Neural progenitor cell (in vitro differentiated cells): Measurements from ENCODE around the gene PDE11A. TPM values are rescaled to one million over a fixed set of nuclear protein-coding genes. Genes with fewer than 3 reads are reported as not detected.
A peak's percentile ranks its signal among the peaks of the same experiment; 100 is the strongest.

Experiments
- DNase-seq: peaks from one replicate; pipeline ENCODE4 v3.0.0-alpha.2; 2016; ENCODE audit warnings: low spot score
- H2AFZ ChIP-seq: fragments of 200-600 bp; sonication (generic); replicated peaks from 2 replicates; pipeline ENCODE4 v1.6.1; 2016; ENCODE audit warnings: antibody characterized with exemption
- H3F3A ChIP-seq: fragments of 200-600 bp; sonication (generic); 2 replicates; pipeline ENCODE4 v1.6.1; 2016; ENCODE audit warnings: antibody characterized with exemption, low read depth
- H3K27ac ChIP-seq: fragments of 200-600 bp; sonication (generic); 2 replicates; pipeline ENCODE4 v1.5.1; 2016; ENCODE audit warnings: mild to moderate bottlenecking
- H3K27me3 ChIP-seq: fragments of 200-600 bp; sonication (generic); 2 replicates; pipeline ENCODE4 v1.6.1; 2016; ENCODE audit warnings: mild to moderate bottlenecking, moderate library complexity
- H3K36me3 ChIP-seq: fragments of 200-600 bp; sonication (generic); 2 replicates; pipeline ENCODE4 v1.5.1; 2016
- H3K4me1 ChIP-seq: fragments of 200-600 bp; sonication (generic); 2 replicates; pipeline ENCODE4 v1.6.1; 2016; ENCODE audit warnings: mixed run types
- H3K4me2 ChIP-seq: fragments of 200-600 bp; sonication (generic); 2 replicates; pipeline ENCODE4 v1.6.1; 2016
- H3K4me3 ChIP-seq: fragments of 200-600 bp; sonication (generic); 2 replicates; pipeline ENCODE4 v1.5.1; 2016
- H3K79me2 ChIP-seq: fragments of 200-600 bp; sonication (generic); 2 replicates; pipeline ENCODE4 v1.6.1; 2016; ENCODE audit warnings: low read depth
- H3K9ac ChIP-seq: fragments of 200-600 bp; sonication (generic); 2 replicates; pipeline ENCODE4 v1.6.1; 2016
- H3K9me3 ChIP-seq: fragments of 200-600 bp; sonication (generic); 2 replicates; pipeline ENCODE4 v1.5.1; 2016; ENCODE audit warnings: low read depth
- H4K20me1 ChIP-seq: fragments of 200-600 bp; sonication (generic); 2 replicates; pipeline ENCODE4 v1.6.1; 2016; ENCODE audit warnings: low read depth
- H3K27ac Mint-ChIP-seq: 3 replicates; pipeline ENCODE4 v1.8.0; 2021; ENCODE audit warnings: mixed read lengths
- H3K27me3 Mint-ChIP-seq: 2 replicates; pipeline ENCODE4 v1.8.0; 2022; ENCODE audit warnings: low read depth, mild to moderate bottlenecking, inconsistent platforms, moderate library complexity, mixed read lengths; ENCODE audit not compliant: insufficient read depth
- H3K36me3 Mint-ChIP-seq: 3 replicates; pipeline ENCODE4 v1.8.0; 2021; ENCODE audit warnings: mixed read lengths
- H3K4me1 Mint-ChIP-seq: 3 replicates; pipeline ENCODE4 v1.8.0; 2021; ENCODE audit warnings: mixed read lengths
- H3K4me3 Mint-ChIP-seq: 3 replicates; pipeline ENCODE4 v1.8.0; 2021; ENCODE audit warnings: mild to moderate bottlenecking, moderate library complexity, mixed read lengths
- H3K9me3 Mint-ChIP-seq: 3 replicates; pipeline ENCODE4 v1.8.0; 2020; ENCODE audit warnings: mixed read lengths
- EZH2 ChIP-seq: fragments of 200-600 bp; sonication (generic); IDR thresholded peaks from 2 replicates; pipeline ENCODE4 v1.6.1; 2017; ENCODE audit warnings: antibody characterized with exemption, mild to moderate bottlenecking, moderate library complexity
- EZH2phosphoT487 ChIP-seq: fragments of 200-600 bp; sonication (generic); IDR thresholded peaks from 2 replicates; pipeline ENCODE4 v1.6.1; 2017; ENCODE audit warnings: antibody characterized with exemption
- total RNA-seq: library from RNA; depleted of rRNA; stranded (reverse); fragments of >200 nt; gene quantifications from 2 replicates; pipeline ENCODE4 v1.2.3, GENCODE V29; 2015; ENCODE audit warnings: low replicate concordance
- TF ChIP-seq, protein P1 (sequence below): fragments of 200-600 bp; sonication (generic); IDR thresholded peaks from 2 replicates; pipeline ENCODE4 v1.5.1; 2017; ENCODE audit warnings: antibody characterized with exemption, mild to moderate bottlenecking

The PDE11A gene
- total RNA-seq, 1 donor from 2014 or later: 0.13 TPM

- Histone ChIP-seq H3K4me3 (no peak overlapping the region), H4K20me1 (no peaks in the 10 kb centered on the region), H3F3A (no peaks in the 10 kb centered on the region), H3K9me3 (no peaks in the 10 kb centered on the region), H3K27me3 (peaks cover 8% of the 10 kb centered on the region), H3K4me2 (no peak overlapping the region), H3K4me1 (no peaks in the 10 kb centered on the region), H3K79me2 (no peaks in the 10 kb centered on the region), H2AFZ (no peak overlapping the region), H3K36me3 (no peaks in the 10 kb centered on the region), H3K9ac (no peak overlapping the region), H3K27ac (no peak overlapping the region)
- DNase-seq: no peak
- Mint-ChIP-seq H3K9me3 (peaks cover 2% of the 10 kb centered on the region), H3K36me3 (no peaks in the 10 kb centered on the region), H3K27me3 (no peaks in the 10 kb centered on the region), H3K4me1 (no peaks in the 10 kb centered on the region), H3K27ac (no peak overlapping the region), H3K4me3 (no peak overlapping the region)
- TF ChIP-seq EZH2phosphoT487: no peak
- no peak for TF ChIP-seq EZH2
- TF ChIP-seq, protein P1, sequence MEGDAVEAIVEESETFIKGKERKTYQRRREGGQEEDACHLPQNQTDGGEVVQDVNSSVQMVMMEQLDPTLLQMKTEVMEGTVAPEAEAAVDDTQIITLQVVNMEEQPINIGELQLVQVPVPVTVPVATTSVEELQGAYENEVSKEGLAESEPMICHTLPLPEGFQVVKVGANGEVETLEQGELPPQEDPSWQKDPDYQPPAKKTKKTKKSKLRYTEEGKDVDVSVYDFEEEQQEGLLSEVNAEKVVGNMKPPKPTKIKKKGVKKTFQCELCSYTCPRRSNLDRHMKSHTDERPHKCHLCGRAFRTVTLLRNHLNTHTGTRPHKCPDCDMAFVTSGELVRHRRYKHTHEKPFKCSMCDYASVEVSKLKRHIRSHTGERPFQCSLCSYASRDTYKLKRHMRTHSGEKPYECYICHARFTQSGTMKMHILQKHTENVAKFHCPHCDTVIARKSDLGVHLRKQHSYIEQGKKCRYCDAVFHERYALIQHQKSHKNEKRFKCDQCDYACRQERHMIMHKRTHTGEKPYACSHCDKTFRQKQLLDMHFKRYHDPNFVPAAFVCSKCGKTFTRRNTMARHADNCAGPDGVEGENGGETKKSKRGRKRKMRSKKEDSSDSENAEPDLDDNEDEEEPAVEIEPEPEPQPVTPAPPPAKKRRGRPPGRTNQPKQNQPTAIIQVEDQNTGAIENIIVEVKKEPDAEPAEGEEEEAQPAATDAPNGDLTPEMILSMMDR: no peak
These were observed 129.8 kb downstream of the PDE11A start for GRCh38 chr2:177942731-177943130.

- H3K27ac ChIP-seq: no peak overlapping the region
- no peak overlapping the region for H3K4me3 ChIP-seq
- H3K9ac ChIP-seq: no peak overlapping the region
- H3K79me2 ChIP-seq: no peaks in the 10 kb centered on the region
- H3K36me3 ChIP-seq: no peaks in the 10 kb centered on the region
- no peaks in the 10 kb centered on the region for H3K4me1 ChIP-seq
- Mint-ChIP-seq H3K27ac (no peak overlapping the region), H3K4me3 (no peak overlapping the region), H3K27me3 (peaks cover 2% of the 10 kb centered on the region), H3K9me3 (peaks cover 3% of the 10 kb centered on the region), H3K36me3 (no peaks in the 10 kb centered on the region), H3K4me1 (no peaks in the 10 kb centered on the region)
- DNase-seq: no peak
- peaks cover 8% of the 10 kb centered on the region for H3K27me3 ChIP-seq
- no peak overlapping the region for H3K4me2 ChIP-seq
- H2AFZ ChIP-seq: no peak overlapping the region
- no peaks in the 10 kb centered on the region for H3K9me3 ChIP-seq
- no peaks in the 10 kb centered on the region for H3F3A ChIP-seq
- no peak for TF ChIP-seq EZH2phosphoT487
- TF ChIP-seq EZH2: no peak
- TF ChIP-seq, protein P1: no peak
- no peaks in the 10 kb centered on the region for H4K20me1 ChIP-seq
These were observed 133.4 kb downstream of the PDE11A start for GRCh38 chr2:177939211-177939610.

- Histone ChIP-seq H3K27me3 (no peaks in the 10 kb centered on the region), H3K4me1 (no peaks in the 10 kb centered on the region), H3K9me3 (no peaks in the 10 kb centered on the region), H3F3A (no peaks in the 10 kb centered on the region), H3K36me3 (no peaks in the 10 kb centered on the region), H3K9ac (no peak overlapping the region), H2AFZ (peak overlapping the region; percentile 17), H3K4me3 (no peak overlapping the region), H3K4me2 (no peak overlapping the region), H4K20me1 (no peaks in the 10 kb centered on the region), H3K27ac (no peak overlapping the region), H3K79me2 (no peaks in the 10 kb centered on the region)
- TF ChIP-seq EZH2: no peak
- no peak for TF ChIP-seq EZH2phosphoT487
- TF ChIP-seq, protein P1: no peak
- H3K27ac Mint-ChIP-seq: no peak overlapping the region
- H3K36me3 Mint-ChIP-seq: no peaks in the 10 kb centered on the region
- H3K9me3 Mint-ChIP-seq: peaks cover 11% of the 10 kb centered on the region
- H3K4me3 Mint-ChIP-seq: no peak overlapping the region
- no peak for DNase-seq
- H3K27me3 Mint-ChIP-seq: peaks cover 4% of the 10 kb centered on the region
- no peaks in the 10 kb centered on the region for H3K4me1 Mint-ChIP-seq
These were observed 141.7 kb downstream of the PDE11A start for GRCh38 chr2:177930916-177931315.
